ENCODE measurements around the gene HOXD10. TPM values are rescaled to one million over a fixed set of nuclear protein-coding genes. Genes with fewer than 3 reads are reported as not detected.

Gene HOXD10
- total RNA-seq, 4 donors from 2014 or later, result 0.31 to 0.67 (median 0.52) TPM; not detected in 1

GRCh38 chr2:176132205-176133171 lies 15.9 kb downstream of the HOXD10 start:
- Histone ChIP-seq H3K27me3 (peaks cover 100% of the 10 kb centered on the region), H3K4me1 (peaks cover 0 to 50% (median 15%) of the 10 kb centered on the region in 3 donors), H3K36me3 (no peaks in the 10 kb centered on the region), H3K27ac (peak overlapping the region in 2 of 4 donors; percentile 31 to 33), H3K9me3 (no peaks in the 10 kb centered on the region), H3K4me3 (peak overlapping the region in 1 of 2 donors; percentile 21)
- TF ChIP-seq CTCF (IDR thresholded peaks at IDR 0.05), result no peak
- no peak for TF ChIP-seq POLR2A (IDR thresholded peaks at IDR 0.05)
- TF ChIP-seq POLR2AphosphoS5 (IDR thresholded peaks at IDR 0.05), result no peak
- TF ChIP-seq EP300 (IDR thresholded peaks at IDR 0.05), result no peak
- no peak for ATAC-seq
- 13 to 16% methylated on average over 22 to 28 of the region's 33 CpGs for WGBS, 2 donors (ENCODE audit: low coverage in 1 of 2)

- H3K9me3 ChIP-seq, result no peaks in the 10 kb centered on the region
- no peak overlapping the region for H3K27ac ChIP-seq
- ATAC-seq, result no peak
- peaks cover 100% of the 10 kb centered on the region for H3K27me3 ChIP-seq
- TF ChIP-seq CTCF (IDR thresholded peaks at IDR 0.05), result no peak
- TF ChIP-seq POLR2A (IDR thresholded peaks at IDR 0.05), result no peak
- no peak for TF ChIP-seq EP300 (IDR thresholded peaks at IDR 0.05)
- TF ChIP-seq POLR2AphosphoS5 (IDR thresholded peaks at IDR 0.05), result no peak
- no peak overlapping the region for H3K4me3 ChIP-seq
- no peaks in the 10 kb centered on the region for H3K36me3 ChIP-seq
- peaks cover 0 to 45% (median 15%) of the 10 kb centered on the region in 3 donors for H3K4me1 ChIP-seq
Observed at GRCh38 chr2:176133389-176133788, 16.8 kb downstream of the HOXD10 start.

- WGBS, 2 donors (ENCODE audit: low coverage in 1 of 2), result 19 to 27% methylated on average over 4 of the region's 4 CpGs
- no peak overlapping the region for H3K27ac ChIP-seq
Observed at GRCh38 chr2:176134035-176134434, 17.5 kb downstream of the HOXD10 start.

GRCh38 chr2:176135035-176135440 lies 18.5 kb downstream of the HOXD10 start:
- Histone ChIP-seq H3K4me3 (no peak overlapping the region), H3K36me3 (no peaks in the 10 kb centered on the region), H3K4me1 (peaks cover 0 to 40% (median 15%) of the 10 kb centered on the region in 3 donors), H3K27me3 (peaks cover 100% of the 10 kb centered on the region), H3K9me3 (no peaks in the 10 kb centered on the region), H3K27ac (peak overlapping the region in 3 of 4 donors; percentile 35 to 75 (median 63))
- TF ChIP-seq POLR2A (IDR thresholded peaks at IDR 0.05) (no peak), EP300 (IDR thresholded peaks at IDR 0.05) (no peak), CTCF (IDR thresholded peaks at IDR 0.05) (no peak)
- ATAC-seq, result no peak

More at GRCh38 chr2:176134035-176134434, 17.5 kb downstream of the HOXD10 start:
- no peaks in the 10 kb centered on the region for H3K36me3 ChIP-seq
- peaks cover 100% of the 10 kb centered on the region for H3K27me3 ChIP-seq
- no peaks in the 10 kb centered on the region for H3K9me3 ChIP-seq
- no peak for TF ChIP-seq POLR2AphosphoS5 (IDR thresholded peaks at IDR 0.05)
- H3K4me1 ChIP-seq, result peaks cover 0 to 40% (median 15%) of the 10 kb centered on the region in 3 donors
- no peak for ATAC-seq
- no peak overlapping the region for H3K4me3 ChIP-seq

GRCh38 chr2:176136374-176137251 lies 20.0 kb downstream of the HOXD10 start:
- H3K4me1 ChIP-seq, result peaks cover 0 to 39% (median 15%) of the 10 kb centered on the region in 3 donors
- H3K4me3 ChIP-seq, result peak overlapping the region; percentile 10 to 50
- H3K9me3 ChIP-seq, result no peaks in the 10 kb centered on the region
- peaks cover 100% of the 10 kb centered on the region for H3K27me3 ChIP-seq
- TF ChIP-seq POLR2A (IDR thresholded peaks at IDR 0.05), result no peak
- TF ChIP-seq EP300 (IDR thresholded peaks at IDR 0.05), result no peak
- no peak for TF ChIP-seq POLR2AphosphoS5 (IDR thresholded peaks at IDR 0.05)
- no peak for TF ChIP-seq CTCF (IDR thresholded peaks at IDR 0.05)
- peak overlapping the region in 3 of 4 donors; percentile 63 to 76 (median 75) for H3K27ac ChIP-seq
- no peaks in the 10 kb centered on the region for H3K36me3 ChIP-seq
- ATAC-seq, result peak; percentile 26
- WGBS, 2 donors (ENCODE audit: low coverage in 1 of 2), result 2 to 4% methylated on average over 3 to 12 of the region's 71 CpGs

Data from gastroesophageal sphincter (tissue), 4 donors.